ENCODE data around the gene ITPK1. TPM values are rescaled to one million over a fixed set of nuclear protein-coding genes. Genes with fewer than 3 reads are reported as not detected.

ITPK1 gene
- total RNA-seq, 2 experiments from 2014 or later, result 17.8 to 34.7 TPM

GRCh38 chr14:92981726-92982125, 134.0 kb downstream of the ITPK1 start:
- no TSS peak for BruUV-seq (replicated peaks)
- ChIA-PET CTCF (ENCODE audit: unreplicated experiment) (no interaction called here), POLR2A (no interaction called here)
- Histone ChIP-seq H4K20me1 (ENCODE audit: insufficient read depth, low read length) (no peaks in the 10 kb centered on the region), H3K79me2 (ENCODE audit: insufficient read depth, low read depth, low read length) (no peaks in the 10 kb centered on the region), H3K4me1 (ENCODE audit: insufficient read depth, low read length, poor library complexity, severe bottlenecking) (no peaks in the 10 kb centered on the region), H3K4me2 (ENCODE audit: low read length) (no peak overlapping the region), H3K9me3 (ENCODE audit: low read length) (peaks cover 22% of the 10 kb centered on the region; the same call in 1 of the 2 replicates), H3K36me3 (ENCODE audit: insufficient read depth, low read length) (no peaks in the 10 kb centered on the region), H2AFZ (ENCODE audit: low read length) (no peak overlapping the region), H3K27ac (ENCODE audit: low read depth, low read length, poor library complexity, severe bottlenecking) (no peak overlapping the region), H3K9me2 (ENCODE audit: insufficient read depth, low read length) (no peaks in the 10 kb centered on the region), H3K4me3 (ENCODE audit: low read depth, low read length, poor library complexity, severe bottlenecking) (no peak overlapping the region)
- intact Hi-C loops (cut with micrococcal nuclease; ENCODE audit: unreplicated experiment), result no loop called here
- TF ChIP-seq CTCF (conservative IDR thresholded peaks at IDR 0.05; ENCODE audit: low read length) (no peak), EZH2phosphoT487 (IDR thresholded peaks at IDR 0.05; ENCODE audit: borderline replicate concordance, low read depth, low read length) (no peak)
- no peak for DNase-seq (ENCODE audit: low spot score)

- no peaks in the 10 kb centered on the region for H3K4me1 ChIP-seq (ENCODE audit: insufficient read depth, low read length, poor library complexity, severe bottlenecking)
- no peak overlapping the region for H3K4me3 ChIP-seq (ENCODE audit: low read depth, low read length, poor library complexity, severe bottlenecking)
- no peak overlapping the region for H3K27ac ChIP-seq (ENCODE audit: low read depth, low read length, poor library complexity, severe bottlenecking)
- no TSS peak for BruUV-seq (replicated peaks)
- H2AFZ ChIP-seq (ENCODE audit: low read length), result no peak overlapping the region
- no peak for TF ChIP-seq CTCF (conservative IDR thresholded peaks at IDR 0.05; ENCODE audit: low read length)
- TF ChIP-seq EZH2phosphoT487 (IDR thresholded peaks at IDR 0.05; ENCODE audit: borderline replicate concordance, low read depth, low read length), result no peak
- H3K9me2 ChIP-seq (ENCODE audit: insufficient read depth, low read length), result no peaks in the 10 kb centered on the region
- POLR2A ChIA-PET, result interaction anchor here (0.6 kb wide), 1 partner anchor 10 kb away, joined by 3 read pairs; no protein-coding TSS in a partner anchor
- H3K4me2 ChIP-seq (ENCODE audit: low read length), result no peak overlapping the region
- CTCF ChIA-PET (ENCODE audit: unreplicated experiment), result no interaction called here
- H3K79me2 ChIP-seq (ENCODE audit: insufficient read depth, low read depth, low read length), result no peaks in the 10 kb centered on the region
- H4K20me1 ChIP-seq (ENCODE audit: insufficient read depth, low read length), result no peaks in the 10 kb centered on the region
- peaks cover 22% of the 10 kb centered on the region; the same call in 1 of the 2 replicates for H3K9me3 ChIP-seq (ENCODE audit: low read length)
- H3K36me3 ChIP-seq (ENCODE audit: insufficient read depth, low read length), result no peaks in the 10 kb centered on the region
- no peak for DNase-seq (ENCODE audit: low spot score)
- intact Hi-C loops (cut with micrococcal nuclease; ENCODE audit: unreplicated experiment), result no loop called here
Observed at GRCh38 chr14:92980866-92981265, 134.9 kb downstream of the ITPK1 start.

- H2AFZ ChIP-seq (ENCODE audit: low read length), result no peak overlapping the region
- ChIA-PET CTCF (ENCODE audit: unreplicated experiment) (no interaction called here), POLR2A (no interaction called here)
- H4K20me1 ChIP-seq (ENCODE audit: insufficient read depth, low read length), result no peaks in the 10 kb centered on the region
- H3K4me3 ChIP-seq (ENCODE audit: low read depth, low read length, poor library complexity, severe bottlenecking), result no peak overlapping the region
- no peak for TF ChIP-seq EZH2phosphoT487 (IDR thresholded peaks at IDR 0.05; ENCODE audit: borderline replicate concordance, low read depth, low read length)
- no peak for TF ChIP-seq CTCF (conservative IDR thresholded peaks at IDR 0.05; ENCODE audit: low read length)
- H3K27ac ChIP-seq (ENCODE audit: low read depth, low read length, poor library complexity, severe bottlenecking), result no peak overlapping the region
- peaks cover 25% of the 10 kb centered on the region; the same call in 1 of the 2 replicates for H3K9me3 ChIP-seq (ENCODE audit: low read length)
- H3K4me1 ChIP-seq (ENCODE audit: insufficient read depth, low read length, poor library complexity, severe bottlenecking), result no peaks in the 10 kb centered on the region
- no peaks in the 10 kb centered on the region for H3K9me2 ChIP-seq (ENCODE audit: insufficient read depth, low read length)
- intact Hi-C loops (cut with micrococcal nuclease; ENCODE audit: unreplicated experiment), result no loop called here
- BruUV-seq (replicated peaks), result no TSS peak
- no peaks in the 10 kb centered on the region for H3K36me3 ChIP-seq (ENCODE audit: insufficient read depth, low read length)
- no peak overlapping the region for H3K4me2 ChIP-seq (ENCODE audit: low read length)
- peak; percentile 13 for DNase-seq (ENCODE audit: low spot score)
- H3K79me2 ChIP-seq (ENCODE audit: insufficient read depth, low read depth, low read length), result no peaks in the 10 kb centered on the region
Observed at GRCh38 chr14:92978229-92979021, 137.3 kb downstream of the ITPK1 start.

All from OCI-LY7 (cell line).